ENCODE results near the gene SYTL3. TPM values are rescaled to one million over a fixed set of nuclear protein-coding genes. Genes with fewer than 3 reads are reported as not detected.

Gene SYTL3
- polyA plus RNA-seq, 1 donor (not counting 4 experiments of a cell fraction or from before 2014, with no cell fraction given) = 1.4 TPM

GRCh38 chr6:158643836-158644230, 6.0 kb upstream of the SYTL3 start:
- no peaks in the 10 kb centered on the region for H3K27me3 ChIP-seq (ENCODE audit: control insufficient read depth, extremely low read depth, insufficient read depth, low read length)
- H3K4me3 ChIP-seq (ENCODE audit: control insufficient read depth in 2 of 3, extremely low read depth in 1 of 3, insufficient read depth in 2 of 3, low read depth in 1 of 3, low read length in 3 of 3) = peak overlapping the region; percentile 67 to 78 (median 77)
- TF ChIP-seq CTCF (optimal IDR thresholded peaks at IDR 0.05 in 1 of 3, IDR thresholded peaks at IDR 0.05 in 1 of 3, conservative IDR thresholded peaks at IDR 0.05 in 1 of 3; ENCODE audit: extremely low read depth in 1 of 3, insufficient read depth in 2 of 3, low read length in 3 of 3) = no peak
- no peak for TF ChIP-seq EZH2 (IDR thresholded peaks at IDR 0.05; ENCODE audit: low read length)
- H3K36me3 ChIP-seq (ENCODE audit: control insufficient read depth in 2 of 2, extremely low read depth in 1 of 2, insufficient read depth in 2 of 2, low read length in 2 of 2) = peaks cover 6 to 10% of the 10 kb centered on the region in 2 experiments
- H3K27ac ChIP-seq (ENCODE audit: control insufficient read depth, insufficient read depth, low read length) = peak overlapping the region; percentile 90
- H3K4me2 ChIP-seq (ENCODE audit: control insufficient read depth, extremely low read depth, insufficient read depth, low read depth, low read length) = peak overlapping the region; percentile 52
- DNase-seq (ENCODE audit: low read depth, low spot score) = no peak
- H3K9me1 ChIP-seq (ENCODE audit: control insufficient read depth, extremely low read depth, insufficient read depth, low read length) = no peaks in the 10 kb centered on the region
- peak; percentile 17 for FAIRE-seq
- peaks cover 48% of the 10 kb centered on the region for H3K79me2 ChIP-seq (ENCODE audit: control insufficient read depth, insufficient read depth, low read length)
- H3K4me1 ChIP-seq (ENCODE audit: control insufficient read depth, extremely low read depth, insufficient read depth, low read length) = peaks cover 44% of the 10 kb centered on the region
- H3K9ac ChIP-seq (ENCODE audit: control insufficient read depth, extremely low read depth, insufficient read depth, low read length) = peak overlapping the region; percentile 96
- peak overlapping the region; percentile 24 for H2AFZ ChIP-seq (ENCODE audit: control insufficient read depth, low read length)
- dilution Hi-C loops (cut with MboI; ENCODE audit: extremely low pct_ligation_motif_present, low sequenced_read_pairs) = no loop called here
- H3K9me3 ChIP-seq (ENCODE audit: control insufficient read depth, low read depth, low read length) = no peaks in the 10 kb centered on the region
- peaks cover 9% of the 10 kb centered on the region for H4K20me1 ChIP-seq (ENCODE audit: control insufficient read depth, extremely low read depth, insufficient read depth, low read length)

DNA sequence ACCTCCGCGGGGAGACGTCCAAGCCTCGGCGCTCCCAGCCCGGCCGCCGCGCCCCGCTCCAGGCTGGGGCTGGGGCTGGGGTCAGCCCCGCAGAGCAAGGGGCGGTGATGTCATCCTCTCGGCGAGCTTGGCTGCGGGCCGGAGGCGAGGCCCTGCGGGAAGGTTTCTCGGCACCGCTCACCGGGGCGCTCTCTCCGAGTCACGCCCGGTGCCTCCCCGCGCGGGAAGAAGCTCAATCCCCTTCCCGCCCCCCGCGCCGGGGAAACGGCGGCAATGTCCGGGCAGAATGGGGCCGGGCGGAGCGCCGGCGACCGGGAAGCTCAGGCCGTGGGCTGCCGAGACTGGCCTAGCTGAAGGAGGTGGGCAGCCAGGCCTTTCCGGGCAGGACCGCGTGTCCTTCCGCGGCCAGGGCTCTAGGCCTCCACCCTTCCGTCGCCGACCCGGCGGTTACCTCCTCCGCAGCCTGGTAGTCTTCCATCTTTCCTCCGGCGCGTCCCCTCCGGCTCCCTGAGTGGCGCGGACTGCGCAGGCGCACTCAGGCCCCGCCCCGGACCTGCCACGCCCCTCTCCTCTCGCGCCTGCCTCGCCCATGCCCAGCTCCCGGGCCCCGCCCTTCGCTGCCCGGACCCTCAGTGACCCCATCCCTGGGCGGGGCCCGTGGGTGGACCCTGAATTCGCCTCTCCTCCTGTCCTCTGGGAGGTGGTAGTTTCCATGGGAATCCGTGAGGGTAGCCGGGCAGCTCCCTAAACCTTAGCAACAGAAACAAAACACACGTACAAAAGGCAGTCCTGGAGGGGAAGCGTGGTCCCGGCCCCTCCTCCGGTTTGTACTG, 5.4 kb upstream of the SYTL3 start, which contains the start of gene DYNLT1:
TSS of gene DYNLT1 (minus strand) at position 513 of the 833 bp plus-strand sequence. CDS start at position 478, 35 bp downstream.
- Histone ChIP-seq H3K4me1 (ENCODE audit: control insufficient read depth, extremely low read depth, insufficient read depth, low read length) (peaks cover 50% of the 10 kb centered on the region), H3K4me3 (ENCODE audit: control insufficient read depth in 2 of 3, extremely low read depth in 1 of 3, insufficient read depth in 2 of 3, low read depth in 1 of 3, low read length in 3 of 3) (peak within 1 kb of the TSS; percentile 67 to 78 (median 77)), H2AFZ (ENCODE audit: control insufficient read depth, low read length) (peak within 1 kb of the TSS; percentile 85), H3K4me2 (ENCODE audit: control insufficient read depth, extremely low read depth, insufficient read depth, low read depth, low read length) (peak within 1 kb of the TSS; percentile 81), H3K9ac (ENCODE audit: control insufficient read depth, extremely low read depth, insufficient read depth, low read length) (peak within 1 kb of the TSS; percentile 96), H3K27me3 (ENCODE audit: control insufficient read depth, extremely low read depth, insufficient read depth, low read length) (no peaks in the 10 kb centered on the region), H3K79me2 (ENCODE audit: control insufficient read depth, insufficient read depth, low read length) (peaks cover 42% of the 10 kb centered on the region), H4K20me1 (ENCODE audit: control insufficient read depth, extremely low read depth, insufficient read depth, low read length) (peaks cover 5% of the 10 kb centered on the region), H3K9me1 (ENCODE audit: control insufficient read depth, extremely low read depth, insufficient read depth, low read length) (no peaks in the 10 kb centered on the region), H3K27ac (ENCODE audit: control insufficient read depth, insufficient read depth, low read length) (peak within 1 kb of the TSS; percentile 90), H3K9me3 (ENCODE audit: control insufficient read depth, low read depth, low read length) (no peaks in the 10 kb centered on the region), H3K36me3 (ENCODE audit: control insufficient read depth in 2 of 2, extremely low read depth in 1 of 2, insufficient read depth in 2 of 2, low read length in 2 of 2) (peaks cover 6 to 8% of the 10 kb centered on the region in 2 experiments)
- FAIRE-seq (no peak), DNase-seq (ENCODE audit: low read depth, low spot score) (peak; percentile 67)
- TF ChIP-seq EZH2 (IDR thresholded peaks at IDR 0.05; ENCODE audit: low read length) = no peak
- no peak for TF ChIP-seq CTCF (optimal IDR thresholded peaks at IDR 0.05 in 1 of 3, IDR thresholded peaks at IDR 0.05 in 1 of 3, conservative IDR thresholded peaks at IDR 0.05 in 1 of 3; ENCODE audit: extremely low read depth in 1 of 3, insufficient read depth in 2 of 3, low read length in 3 of 3)
- dilution Hi-C loops (cut with MboI; ENCODE audit: extremely low pct_ligation_motif_present, low sequenced_read_pairs) = no loop called here

All from keratinocyte (primary cell).